HEK293 (cell line): ENCODE measurements around the gene ATP6V1D.

Source experiments
- CTCF ChIA-PET: fragments of 350-600 bp; formaldehyde crosslinking; extraction: SDS; loops from one replicate; lab custom pipeline; 2021; ENCODE audit warnings: antibody characterized with exemption; lab: Yijun Ruan, JAX
- POLR2A ChIA-PET: fragments of 300-600 bp; formaldehyde crosslinking; extraction: SDS; loops from one replicate; lab custom pipeline; 2020; ENCODE audit warnings: antibody characterized with exemption, inconsistent platforms; lab: Yijun Ruan, JAX
- H3K27ac ChIP-seq: fragments of 200-500 bp; sonication (Bioruptor generic); 2 replicates; pipeline ENCODE4 v1.5.1; 2014; ENCODE audit warnings: low read depth, low read length, control low read depth, inconsistent platforms; ENCODE audit errors: extremely low read depth
- H3K36me3 ChIP-seq, 2 experiments: fragments of 200-500 bp in 1 of 2; sonication (Bioruptor generic) in 1 of 2; 1 replicate in 1 of 2; 2 replicates in 1 of 2; pipeline ENCODE4 v1.5.1; 2014 to 2017; ENCODE audit warnings: inconsistent platforms in 2 of 2, low read length in 2 of 2; ENCODE audit not compliant: control insufficient read depth in 2 of 2, insufficient read depth in 1 of 2
- H3K4me1 ChIP-seq: fragments of 200-500 bp; sonication (Bioruptor generic); 2 replicates; pipeline ENCODE4 v1.5.1; 2014; ENCODE audit warnings: mild to moderate bottlenecking, low read length, inconsistent platforms; ENCODE audit not compliant: control insufficient read depth, insufficient read depth
- H3K4me3 ChIP-seq: 2 replicates; pipeline ENCODE4 v1.5.1; 2011; ENCODE audit warnings: low read depth, mild to moderate bottlenecking, control low read depth, low read length, moderate library complexity
- H3K9me3 ChIP-seq: fragments of 200-500 bp; sonication (Bioruptor generic); 2 replicates; pipeline ENCODE4 v1.5.1; 2014; ENCODE audit warnings: low read depth, low read length, inconsistent platforms; ENCODE audit not compliant: control insufficient read depth, insufficient read depth
- HOXC10 ChIP-seq: sonication (generic); formaldehyde crosslinking; IDR thresholded peaks from 2 replicates; pipeline ENCODE4 v1.8.1; 2023; ENCODE audit warnings: mild to moderate bottlenecking, missing genetic modification reagents
- HOXD13 ChIP-seq: sonication (generic); formaldehyde crosslinking; IDR thresholded peaks from 2 replicates; pipeline ENCODE4 v1.8.0; 2022; ENCODE audit warnings: missing genetic modification reagents, borderline replicate concordance
- SCRT1 ChIP-seq: fragments of 450-650 bp; formaldehyde crosslinking; IDR thresholded peaks from 2 replicates; pipeline ENCODE4 v1.5.1; 2016; ENCODE audit warnings: missing biosample characterization, missing genetic modification characterization, borderline replicate concordance
- SP3 ChIP-seq: fragments of 450-650 bp; formaldehyde crosslinking; IDR thresholded peaks from 2 replicates; pipeline ENCODE4 v1.5.1; 2016; ENCODE audit warnings: missing biosample characterization, missing genetic modification characterization
- SP7 ChIP-seq: fragments of 450-650 bp; formaldehyde crosslinking; IDR thresholded peaks from 2 replicates; pipeline ENCODE4 v1.5.1; 2016; ENCODE audit warnings: missing biosample characterization, missing genetic modification characterization
- ZFP37 ChIP-seq: fragments of 450-650 bp; formaldehyde crosslinking; IDR thresholded peaks from 2 replicates; pipeline ENCODE4 v1.5.1; 2016; ENCODE audit warnings: missing biosample characterization, missing genetic modification characterization
- ZNF114 ChIP-seq: fragments of 450-650 bp; formaldehyde crosslinking; IDR thresholded peaks from 2 replicates; pipeline ENCODE4 v1.5.0; 2017; ENCODE audit warnings: missing biosample characterization, missing genetic modification characterization
- ZNF155 ChIP-seq: fragments of 450-650 bp; formaldehyde crosslinking; IDR thresholded peaks from 2 replicates; pipeline ENCODE4 v1.5.1; 2016; ENCODE audit warnings: missing biosample characterization, missing genetic modification characterization
- ZNF223 ChIP-seq: fragments of 450-650 bp; formaldehyde crosslinking; IDR thresholded peaks from 2 replicates; pipeline ENCODE4 v1.5.1; 2016; ENCODE audit warnings: missing biosample characterization, missing genetic modification characterization
- ZNF266 ChIP-seq: fragments of 450-650 bp; formaldehyde crosslinking; IDR thresholded peaks from 2 replicates; pipeline ENCODE4 v1.5.1; 2016; ENCODE audit warnings: missing biosample characterization, missing genetic modification characterization, low read depth
- ZNF335 ChIP-seq: fragments of 450-650 bp; formaldehyde crosslinking; conservative IDR thresholded peaks from 2 replicates; pipeline ENCODE4 v1.5.1; 2016; ENCODE audit warnings: missing biosample characterization, missing genetic modification characterization
- ZNF416 ChIP-seq: fragments of 450-650 bp; formaldehyde crosslinking; IDR thresholded peaks from 2 replicates; pipeline ENCODE4 v1.5.1; 2016; ENCODE audit warnings: missing biosample characterization, missing genetic modification characterization
- ZNF473 ChIP-seq: fragments of 450-650 bp; formaldehyde crosslinking; IDR thresholded peaks from 2 replicates; pipeline ENCODE4 v1.5.1; 2017; ENCODE audit warnings: missing biosample characterization, missing genetic modification characterization
- ZNF571 ChIP-seq: fragments of 450-650 bp; formaldehyde crosslinking; IDR thresholded peaks from 2 replicates; pipeline ENCODE4 v1.5.0; 2017; ENCODE audit warnings: missing biosample characterization, missing genetic modification characterization
- ZNF792 ChIP-seq: fragments of 450-650 bp; formaldehyde crosslinking; IDR thresholded peaks from 2 replicates; pipeline ENCODE4 v1.5.1; 2016; ENCODE audit warnings: missing biosample characterization, missing genetic modification characterization
- ZNF830 ChIP-seq: fragments of 450-650 bp; IDR thresholded peaks from 2 replicates; pipeline ENCODE4 v1.5.0; 2018; ENCODE audit warnings: missing biosample characterization, missing genetic modification characterization, low read depth, mild to moderate bottlenecking, moderate library complexity
- TF ChIP-seq, protein P1 (sequence below): fragments of 450-650 bp; formaldehyde crosslinking; IDR thresholded peaks from 2 replicates; pipeline ENCODE4 v1.5.1; 2016; ENCODE audit warnings: missing biosample characterization, missing genetic modification characterization
- TF ChIP-seq, protein P2 (sequence below): fragments of 450-650 bp; formaldehyde crosslinking; IDR thresholded peaks from 2 replicates; pipeline ENCODE4 v1.5.1; 2017; ENCODE audit warnings: missing biosample characterization, missing genetic modification characterization
- TF ChIP-seq, protein P3 (sequence below): fragments of 450-650 bp; formaldehyde crosslinking; IDR thresholded peaks from 2 replicates; pipeline ENCODE4 v1.5.1; 2016; ENCODE audit warnings: missing biosample characterization, missing genetic modification characterization
- TF ChIP-seq, protein P4 (sequence below): fragments of 450-650 bp; formaldehyde crosslinking; IDR thresholded peaks from 2 replicates; pipeline ENCODE4 v1.5.1; 2016; ENCODE audit warnings: missing biosample characterization, missing genetic modification characterization
- TF ChIP-seq, protein P5 (sequence below): fragments of 450-650 bp; formaldehyde crosslinking; IDR thresholded peaks from 2 replicates; pipeline ENCODE4 v1.5.1; 2017; ENCODE audit warnings: missing biosample characterization, missing genetic modification characterization

Gene ATP6V1D

DNA sequence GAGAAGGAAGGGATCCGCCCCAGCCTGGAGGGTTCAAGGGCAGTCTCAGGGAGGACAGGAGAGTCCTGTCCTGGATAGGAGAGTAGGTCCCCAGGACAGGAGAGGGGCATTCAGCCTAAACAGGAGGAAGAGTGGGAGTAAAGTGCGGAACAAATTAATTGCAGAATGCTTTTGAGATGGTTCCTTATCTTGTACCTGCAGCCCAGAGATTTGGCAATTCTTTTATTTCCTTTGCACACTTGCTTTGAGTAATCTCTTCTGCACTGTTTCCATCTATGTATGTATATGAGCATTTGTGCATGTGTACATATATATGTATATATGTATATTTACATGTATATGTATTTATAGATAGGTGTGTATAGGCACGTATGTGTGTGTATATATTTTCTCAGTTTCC, 29.7 kb upstream of the ATP6V1D start:
- Histone ChIP-seq H3K9me3 (no peaks in the 10 kb centered on the region), H3K4me1 (no peaks in the 10 kb centered on the region), H3K4me3 (no peak overlapping the region), H3K27ac (no peak overlapping the region), H3K36me3 (peaks cover 12 to 33% of the 10 kb centered on the region in 2 experiments)
- CTCF ChIA-PET = no interaction called here
- POLR2A ChIA-PET = no interaction called here
- TF ChIP-seq ZNF792 (tag by site-specific recombination) (no peak), ZNF335 (tag by site-specific recombination) (no peak), SP3 (tag by site-specific recombination) (no peak), SCRT1 (tag by site-specific recombination) (no peak), HOXC10 (CRISPR knock-in tag) (no peak), HOXD13 (CRISPR knock-in tag) (no peak), SP7 (tag by site-specific recombination) (no peak), ZNF155 (tag by site-specific recombination) (no peak), ZNF266 (tag by site-specific recombination) (no peak), ZNF114 (tag by site-specific recombination) (no peak), ZNF571 (tag by site-specific recombination) (no peak)
- TF ChIP-seq, protein P1, sequence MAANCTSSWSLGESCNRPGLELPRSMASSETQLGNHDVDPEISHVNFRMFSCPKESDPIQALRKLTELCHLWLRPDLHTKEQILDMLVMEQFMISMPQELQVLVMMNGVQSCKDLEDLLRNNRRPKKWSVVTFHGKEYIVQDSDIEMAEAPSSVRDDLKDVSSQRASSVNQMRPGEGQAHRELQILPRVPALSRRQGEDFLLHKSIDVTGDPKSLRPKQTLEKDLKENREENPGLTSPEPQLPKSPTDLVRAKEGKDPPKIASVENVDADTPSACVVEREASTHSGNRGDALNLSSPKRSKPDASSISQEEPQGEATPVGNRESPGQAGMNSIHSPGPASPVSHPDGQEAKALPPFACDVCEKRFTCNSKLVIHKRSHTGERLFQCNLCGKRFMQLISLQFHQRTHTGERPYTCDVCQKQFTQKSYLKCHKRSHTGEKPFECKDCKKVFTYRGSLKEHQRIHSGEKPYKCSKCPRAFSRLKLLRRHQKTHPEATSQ = no peak
- TF ChIP-seq, protein P2, sequence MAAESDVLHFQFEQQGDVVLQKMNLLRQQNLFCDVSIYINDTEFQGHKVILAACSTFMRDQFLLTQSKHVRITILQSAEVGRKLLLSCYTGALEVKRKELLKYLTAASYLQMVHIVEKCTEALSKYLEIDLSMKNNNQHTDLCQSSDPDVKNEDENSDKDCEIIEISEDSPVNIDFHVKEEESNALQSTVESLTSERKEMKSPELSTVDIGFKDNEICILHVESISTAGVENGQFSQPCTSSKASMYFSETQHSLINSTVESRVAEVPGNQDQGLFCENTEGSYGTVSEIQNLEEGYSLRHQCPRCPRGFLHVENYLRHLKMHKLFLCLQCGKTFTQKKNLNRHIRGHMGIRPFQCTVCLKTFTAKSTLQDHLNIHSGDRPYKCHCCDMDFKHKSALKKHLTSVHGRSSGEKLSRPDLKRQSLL (tag by site-specific recombination) = no peak
- TF ChIP-seq, protein P3, sequence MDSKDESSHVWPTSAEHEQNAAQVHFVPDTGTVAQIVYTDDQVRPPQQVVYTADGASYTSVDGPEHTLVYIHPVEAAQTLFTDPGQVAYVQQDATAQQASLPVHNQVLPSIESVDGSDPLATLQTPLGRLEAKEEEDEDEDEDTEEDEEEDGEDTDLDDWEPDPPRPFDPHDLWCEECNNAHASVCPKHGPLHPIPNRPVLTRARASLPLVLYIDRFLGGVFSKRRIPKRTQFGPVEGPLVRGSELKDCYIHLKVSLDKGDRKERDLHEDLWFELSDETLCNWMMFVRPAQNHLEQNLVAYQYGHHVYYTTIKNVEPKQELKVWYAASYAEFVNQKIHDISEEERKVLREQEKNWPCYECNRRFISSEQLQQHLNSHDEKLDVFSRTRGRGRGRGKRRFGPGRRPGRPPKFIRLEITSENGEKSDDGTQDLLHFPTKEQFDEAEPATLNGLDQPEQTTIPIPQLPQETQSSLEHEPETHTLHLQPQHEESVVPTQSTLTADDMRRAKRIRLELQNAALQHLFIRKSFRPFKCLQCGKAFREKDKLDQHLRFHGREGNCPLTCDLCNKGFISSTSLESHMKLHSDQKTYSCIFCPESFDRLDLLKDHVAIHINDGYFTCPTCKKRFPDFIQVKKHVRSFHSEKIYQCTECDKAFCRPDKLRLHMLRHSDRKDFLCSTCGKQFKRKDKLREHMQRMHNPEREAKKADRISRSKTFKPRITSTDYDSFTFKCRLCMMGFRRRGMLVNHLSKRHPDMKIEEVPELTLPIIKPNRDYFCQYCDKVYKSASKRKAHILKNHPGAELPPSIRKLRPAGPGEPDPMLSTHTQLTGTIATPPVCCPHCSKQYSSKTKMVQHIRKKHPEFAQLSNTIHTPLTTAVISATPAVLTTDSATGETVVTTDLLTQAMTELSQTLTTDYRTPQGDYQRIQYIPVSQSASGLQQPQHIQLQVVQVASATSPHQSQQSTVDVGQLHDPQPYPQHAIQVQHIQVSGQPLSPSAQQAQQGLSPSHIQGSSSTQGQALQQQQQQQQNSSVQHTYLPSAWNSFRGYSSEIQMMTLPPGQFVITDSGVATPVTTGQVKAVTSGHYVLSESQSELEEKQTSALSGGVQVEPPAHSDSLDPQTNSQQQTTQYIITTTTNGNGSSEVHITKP (tag by site-specific recombination) = no peak

DNA sequence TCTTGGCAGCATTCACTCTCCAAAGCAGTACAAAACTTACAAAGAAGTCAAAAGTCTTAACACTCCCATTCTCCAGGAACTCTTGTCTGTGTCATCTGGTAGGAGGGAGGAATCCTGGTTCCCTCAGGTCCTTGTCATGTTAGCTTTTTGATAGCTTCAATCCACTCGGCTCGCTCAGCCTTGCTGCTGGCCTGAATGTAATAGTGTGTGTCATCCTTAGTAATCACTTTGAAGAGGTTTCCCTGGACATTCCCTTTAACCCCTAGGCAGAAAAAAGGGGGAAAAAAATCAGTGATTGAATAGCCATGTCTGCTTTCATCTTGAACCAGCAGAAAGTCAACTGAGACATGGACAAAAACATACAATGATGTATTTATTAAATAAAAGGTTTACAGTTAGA, 27.6 kb upstream of the ATP6V1D start:
- no peaks in the 10 kb centered on the region for H3K4me1 ChIP-seq
- no peak for TF ChIP-seq ZNF473 (tag by site-specific recombination)
- TF ChIP-seq, protein P4, sequence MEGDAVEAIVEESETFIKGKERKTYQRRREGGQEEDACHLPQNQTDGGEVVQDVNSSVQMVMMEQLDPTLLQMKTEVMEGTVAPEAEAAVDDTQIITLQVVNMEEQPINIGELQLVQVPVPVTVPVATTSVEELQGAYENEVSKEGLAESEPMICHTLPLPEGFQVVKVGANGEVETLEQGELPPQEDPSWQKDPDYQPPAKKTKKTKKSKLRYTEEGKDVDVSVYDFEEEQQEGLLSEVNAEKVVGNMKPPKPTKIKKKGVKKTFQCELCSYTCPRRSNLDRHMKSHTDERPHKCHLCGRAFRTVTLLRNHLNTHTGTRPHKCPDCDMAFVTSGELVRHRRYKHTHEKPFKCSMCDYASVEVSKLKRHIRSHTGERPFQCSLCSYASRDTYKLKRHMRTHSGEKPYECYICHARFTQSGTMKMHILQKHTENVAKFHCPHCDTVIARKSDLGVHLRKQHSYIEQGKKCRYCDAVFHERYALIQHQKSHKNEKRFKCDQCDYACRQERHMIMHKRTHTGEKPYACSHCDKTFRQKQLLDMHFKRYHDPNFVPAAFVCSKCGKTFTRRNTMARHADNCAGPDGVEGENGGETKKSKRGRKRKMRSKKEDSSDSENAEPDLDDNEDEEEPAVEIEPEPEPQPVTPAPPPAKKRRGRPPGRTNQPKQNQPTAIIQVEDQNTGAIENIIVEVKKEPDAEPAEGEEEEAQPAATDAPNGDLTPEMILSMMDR (tag by site-specific recombination) = no peak
- no peak for TF ChIP-seq ZNF416 (tag by site-specific recombination)
- TF ChIP-seq, protein P5, sequence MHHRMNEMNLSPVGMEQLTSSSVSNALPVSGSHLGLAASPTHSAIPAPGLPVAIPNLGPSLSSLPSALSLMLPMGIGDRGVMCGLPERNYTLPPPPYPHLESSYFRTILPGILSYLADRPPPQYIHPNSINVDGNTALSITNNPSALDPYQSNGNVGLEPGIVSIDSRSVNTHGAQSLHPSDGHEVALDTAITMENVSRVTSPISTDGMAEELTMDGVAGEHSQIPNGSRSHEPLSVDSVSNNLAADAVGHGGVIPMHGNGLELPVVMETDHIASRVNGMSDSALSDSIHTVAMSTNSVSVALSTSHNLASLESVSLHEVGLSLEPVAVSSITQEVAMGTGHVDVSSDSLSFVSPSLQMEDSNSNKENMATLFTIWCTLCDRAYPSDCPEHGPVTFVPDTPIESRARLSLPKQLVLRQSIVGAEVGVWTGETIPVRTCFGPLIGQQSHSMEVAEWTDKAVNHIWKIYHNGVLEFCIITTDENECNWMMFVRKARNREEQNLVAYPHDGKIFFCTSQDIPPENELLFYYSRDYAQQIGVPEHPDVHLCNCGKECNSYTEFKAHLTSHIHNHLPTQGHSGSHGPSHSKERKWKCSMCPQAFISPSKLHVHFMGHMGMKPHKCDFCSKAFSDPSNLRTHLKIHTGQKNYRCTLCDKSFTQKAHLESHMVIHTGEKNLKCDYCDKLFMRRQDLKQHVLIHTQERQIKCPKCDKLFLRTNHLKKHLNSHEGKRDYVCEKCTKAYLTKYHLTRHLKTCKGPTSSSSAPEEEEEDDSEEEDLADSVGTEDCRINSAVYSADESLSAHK = no peak
- no peak for TF ChIP-seq ZNF223 (tag by site-specific recombination)
- no peak for TF ChIP-seq ZNF830
- no peak for TF ChIP-seq ZFP37 (tag by site-specific recombination)
- no peak overlapping the region for H3K4me3 ChIP-seq
- POLR2A ChIA-PET = no interaction called here
- no peak overlapping the region for H3K27ac ChIP-seq
- H3K36me3 ChIP-seq = peaks cover 30 to 53% of the 10 kb centered on the region in 2 experiments
- H3K9me3 ChIP-seq = no peaks in the 10 kb centered on the region
- CTCF ChIA-PET = interaction anchor here (1.0 kb wide), 1 partner anchor 41 kb away, joined by 4 read pairs; no protein-coding TSS in a partner anchor
